IPS DF 19.7 (cell line): ENCODE data around the gene LCN12.

Experiments
- DNase-seq: peaks from one replicate; pipeline ENCODE4 v3.0.0-alpha.2; 2013; ENCODE audit warnings: low read depth, low spot score

LCN12 gene

DNA sequence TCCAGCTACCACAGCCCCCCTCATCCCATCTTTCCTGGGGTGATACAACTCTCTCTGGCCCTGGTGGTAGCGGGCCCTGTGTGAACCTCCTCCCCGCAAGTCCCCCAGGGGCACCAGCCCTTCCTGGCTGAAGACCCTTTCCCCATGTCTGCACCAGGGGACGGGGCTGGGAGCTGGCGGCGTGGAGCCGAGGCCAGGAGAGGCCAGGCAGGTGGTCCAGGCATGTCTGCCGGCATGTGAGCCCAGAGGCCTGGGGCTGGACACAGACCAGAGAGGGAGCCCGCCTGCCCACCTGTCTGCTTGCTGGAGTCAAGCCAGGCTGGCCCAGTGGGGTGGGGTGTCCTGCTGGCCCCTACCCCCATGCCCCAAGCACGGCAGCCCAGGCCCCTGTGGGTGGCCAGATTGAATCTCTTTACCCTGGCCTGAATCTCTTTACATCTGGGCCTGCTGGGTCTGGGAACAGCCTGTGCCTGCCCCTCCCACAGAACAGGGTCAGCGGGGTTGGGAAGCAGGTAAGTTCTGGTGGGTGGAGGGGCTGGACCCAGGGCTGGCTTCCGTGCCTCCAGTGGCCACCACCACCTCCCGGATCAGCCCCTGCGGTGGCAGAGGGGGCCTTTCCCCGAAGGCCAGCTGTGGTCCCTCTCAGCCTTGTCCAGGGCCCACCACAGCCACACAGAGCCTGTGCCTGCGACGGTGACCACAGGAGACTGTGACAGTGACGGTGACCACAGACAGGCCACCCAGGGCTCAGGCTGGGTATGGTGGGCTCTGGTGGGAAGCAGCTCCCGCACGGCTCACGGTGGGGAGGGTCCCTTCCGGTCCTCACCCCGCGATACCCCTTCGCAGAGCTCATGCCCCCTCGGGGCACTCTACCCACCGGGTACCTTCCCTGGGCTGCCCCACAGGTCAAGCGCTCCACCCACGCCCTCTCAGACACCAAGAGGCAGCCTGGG lies 7.1 kb downstream of the LCN12 start:
- DNase-seq, result no peak

DNA sequence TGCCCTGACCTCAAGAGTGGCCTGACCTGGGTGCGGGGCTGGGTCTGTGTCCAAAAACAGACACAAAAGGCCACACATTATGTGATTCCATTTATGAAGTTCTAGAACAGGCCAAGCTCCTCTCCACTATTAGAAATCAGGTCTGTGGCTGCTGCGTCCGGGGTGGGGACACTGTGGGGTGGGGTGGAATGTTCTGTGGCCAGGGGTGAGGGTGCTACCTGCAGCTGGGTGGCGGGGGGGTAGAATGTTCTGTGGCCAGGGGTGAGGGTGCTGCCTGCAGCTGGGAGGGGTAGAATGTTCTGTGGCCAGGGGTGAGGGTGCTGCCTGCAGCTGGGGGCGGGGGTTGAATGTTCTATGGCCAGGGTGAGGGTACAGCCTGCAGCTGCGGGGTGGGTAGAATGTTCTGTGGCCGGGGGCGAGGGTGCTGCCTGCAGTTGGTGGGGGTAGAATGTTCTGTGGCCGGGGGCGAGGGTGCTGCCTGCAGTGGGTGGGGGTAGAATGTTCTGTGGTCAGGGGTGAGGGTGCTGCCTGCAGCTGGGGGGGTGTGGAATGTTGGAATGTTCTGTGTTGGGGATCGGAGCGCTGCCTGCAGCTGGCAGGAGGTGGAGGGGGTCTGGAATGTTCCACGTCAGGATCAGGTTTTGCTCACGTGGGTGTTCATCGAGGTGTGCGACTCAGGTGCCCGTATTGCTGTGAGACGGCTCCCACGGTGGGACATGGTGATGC lies 8.3 kb downstream of the LCN12 start:
- no peak for DNase-seq

DNA sequence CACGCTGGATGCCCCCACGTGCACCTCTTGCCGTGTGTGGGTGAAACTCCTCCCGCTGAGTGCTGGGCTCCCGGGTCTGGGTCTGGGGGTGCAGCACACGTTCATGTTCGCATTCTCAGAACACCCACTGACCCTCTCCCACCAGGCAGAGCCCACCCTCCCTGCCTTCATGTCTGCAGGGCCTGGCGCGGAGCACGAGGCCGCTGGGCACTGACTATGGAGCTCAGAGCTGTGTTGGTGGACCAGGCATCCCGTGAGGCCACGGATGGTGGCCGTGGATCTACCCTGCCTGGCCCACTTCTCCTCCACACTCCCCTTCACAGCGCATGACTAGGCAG lies 8.8 kb downstream of the LCN12 start:
- DNase-seq, result no peak

- DNase-seq, result no peak
Measured at GRCh38 chr9:136961279-136962065, 9.4 kb downstream of the LCN12 start.

- DNase-seq, result no peak
Measured at GRCh38 chr9:136962163-136962562, 10.1 kb downstream of the LCN12 start.

GRCh38 chr9:136962701-136963248 lies 10.7 kb downstream of the LCN12 start:
- no peak for DNase-seq

DNA sequence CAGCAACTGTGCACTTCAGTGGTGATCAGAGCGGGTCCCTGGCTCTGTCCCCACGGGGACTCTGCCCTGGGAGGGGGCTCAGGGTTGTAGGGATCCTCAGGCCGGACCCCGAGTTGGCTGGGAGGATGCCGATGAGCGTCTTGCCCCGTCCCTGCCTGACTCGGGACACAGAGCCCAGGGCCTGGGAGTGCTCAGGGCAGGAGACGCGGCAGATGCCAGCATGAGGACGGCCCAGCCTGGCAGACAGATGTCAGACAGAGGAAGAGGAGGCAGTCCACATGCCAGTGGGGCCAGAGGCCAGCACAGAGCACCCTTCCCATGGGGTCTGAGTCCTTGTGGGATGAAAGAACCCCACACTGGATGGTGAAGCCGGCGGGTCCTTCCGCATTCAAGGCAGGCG lies 11.3 kb downstream of the LCN12 start:
- no peak for DNase-seq

DNA sequence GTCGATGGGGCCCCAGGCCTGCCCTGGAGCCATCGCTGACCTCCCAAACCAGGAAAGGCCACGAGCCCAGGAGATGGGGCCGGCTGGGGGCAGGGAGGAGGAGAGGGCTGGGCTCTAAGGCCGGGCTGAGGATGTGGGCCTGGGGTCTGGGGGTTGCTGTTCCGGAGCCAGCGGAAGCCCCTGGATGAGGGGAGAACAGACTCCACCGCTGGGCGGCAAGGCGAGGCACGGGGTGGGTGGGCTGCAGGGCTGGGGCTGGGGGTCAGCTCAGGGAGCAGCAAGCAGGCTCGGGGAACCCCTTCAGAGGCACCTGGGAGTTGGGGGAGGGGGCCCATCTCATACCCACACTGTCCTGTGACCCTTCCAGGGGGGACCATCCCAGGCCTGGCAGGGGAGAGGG lies 11.7 kb downstream of the LCN12 start:
- no peak for DNase-seq

GRCh38 chr9:136964171-136964689 lies 12.2 kb downstream of the LCN12 start:
- no peak for DNase-seq

DNA sequence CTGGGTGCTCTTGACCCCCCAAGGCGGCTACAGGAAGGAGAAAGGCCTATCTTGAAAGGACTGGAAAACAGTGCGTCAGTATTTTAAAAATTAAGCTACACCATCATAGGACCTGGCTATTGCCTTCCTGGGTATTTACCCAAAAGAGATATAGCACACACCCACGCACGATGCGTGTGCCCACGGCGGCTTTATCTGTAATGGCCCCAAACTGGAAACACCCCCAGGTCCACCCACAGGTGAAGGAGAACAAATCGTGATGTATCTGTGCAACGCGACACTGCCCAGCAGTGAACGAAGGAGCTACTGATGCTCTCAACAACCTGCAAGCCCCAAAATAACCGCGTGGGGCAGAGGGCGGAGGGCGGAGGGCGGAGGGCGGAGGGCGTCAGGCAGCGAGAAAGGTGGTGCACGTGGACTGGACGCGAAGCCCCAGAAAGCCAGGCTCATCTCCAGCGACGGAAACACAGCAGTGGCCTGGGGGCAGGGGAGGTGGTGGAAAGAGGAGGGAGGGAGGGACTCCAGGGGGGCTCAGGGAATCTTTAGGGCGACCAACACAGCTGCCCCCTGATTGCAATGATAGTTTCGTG lies 12.9 kb downstream of the LCN12 start:
- no peak for DNase-seq

- no peak for DNase-seq
Measured at GRCh38 chr9:136965771-136966484, 13.9 kb downstream of the LCN12 start.

DNA sequence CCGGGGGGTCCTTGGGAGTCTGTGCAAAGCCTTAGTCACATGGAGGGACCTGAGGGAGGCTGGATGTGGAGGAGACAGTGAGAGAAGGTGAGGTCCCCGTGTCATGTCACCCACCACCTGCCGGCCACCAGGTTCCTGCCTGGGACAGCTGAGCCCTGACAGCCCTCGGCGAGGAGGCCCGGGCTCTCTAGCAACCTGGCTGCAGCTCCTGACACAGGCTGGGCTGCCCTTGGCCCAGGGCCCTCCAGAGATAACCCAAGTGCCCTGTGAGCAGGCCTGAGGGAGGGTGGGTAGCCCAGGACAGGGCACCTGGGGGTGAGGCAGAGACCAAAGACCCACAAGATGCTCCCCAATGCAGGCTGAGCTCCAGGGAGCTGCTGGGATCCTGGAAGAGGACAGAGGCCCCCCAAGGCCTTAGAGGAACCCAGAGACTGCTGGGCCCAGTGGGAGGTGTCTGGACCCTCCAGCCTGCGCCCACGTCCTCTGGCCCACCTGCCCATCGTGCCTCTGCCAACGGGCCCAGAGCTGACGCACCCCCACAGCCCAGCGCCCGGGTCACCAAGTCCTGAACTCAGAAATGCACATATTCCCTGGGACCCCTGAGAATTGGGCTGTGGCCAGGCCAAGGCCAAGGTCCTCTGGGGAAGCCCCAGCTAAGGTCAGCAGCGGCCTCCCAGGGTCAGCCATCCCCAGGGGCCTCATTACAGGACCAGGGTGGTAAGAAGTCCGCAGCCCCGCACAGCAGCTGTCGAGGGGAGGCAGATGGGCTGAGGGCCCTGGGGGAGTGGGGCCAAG lies 16.5 kb downstream of the LCN12 start:
- no peak for DNase-seq

DNA sequence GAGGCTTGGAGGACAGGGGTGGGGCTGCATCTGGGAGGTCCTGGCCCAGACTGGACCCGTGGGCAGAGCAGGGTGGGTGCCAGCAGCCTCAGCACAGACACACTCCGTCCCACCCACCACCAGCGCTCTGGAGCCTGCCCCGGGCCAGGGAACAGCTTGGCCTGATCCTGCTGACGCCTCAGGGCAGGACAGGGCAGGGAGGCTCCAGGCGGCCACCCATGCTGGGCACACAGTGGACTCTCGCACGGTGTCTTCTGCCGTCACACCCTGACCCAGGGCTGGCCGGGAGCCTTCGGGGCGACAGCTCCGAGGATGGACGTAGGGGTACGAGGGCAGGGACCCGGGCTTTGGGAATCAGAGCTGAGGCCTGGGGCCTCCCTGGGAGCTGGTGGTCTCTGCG lies 17.1 kb downstream of the LCN12 start:
- DNase-seq, result no peak

- DNase-seq, result no peak
Measured at GRCh38 chr9:136969774-136970173, 17.7 kb downstream of the LCN12 start.

GRCh38 chr9:136970361-136970760 lies 18.3 kb downstream of the LCN12 start:
- no peak for DNase-seq

DNA sequence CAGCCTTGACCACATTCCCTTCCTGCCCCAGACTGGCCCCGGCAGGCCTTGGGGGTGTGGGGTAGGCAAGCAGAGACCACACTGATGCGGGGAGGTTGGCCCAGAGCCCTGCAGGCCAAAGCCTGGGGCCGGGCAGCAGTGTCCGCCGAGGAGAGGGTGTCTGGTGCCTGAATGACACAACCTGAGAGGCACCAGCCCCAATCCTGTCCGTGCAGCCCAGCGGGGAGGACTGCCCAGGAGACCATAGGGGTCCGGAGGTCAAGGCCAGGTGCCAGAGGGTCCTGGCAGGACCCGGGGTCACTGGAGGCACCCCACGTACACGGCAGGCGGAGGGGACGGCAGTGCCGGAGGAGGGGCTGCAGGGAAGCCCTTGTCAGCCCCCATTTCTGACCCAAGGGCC lies 19.7 kb downstream of the LCN12 start:
- DNase-seq, result no peak

GRCh38 chr9:136972335-136972734 lies 20.3 kb downstream of the LCN12 start:
- DNase-seq, result no peak

DNA sequence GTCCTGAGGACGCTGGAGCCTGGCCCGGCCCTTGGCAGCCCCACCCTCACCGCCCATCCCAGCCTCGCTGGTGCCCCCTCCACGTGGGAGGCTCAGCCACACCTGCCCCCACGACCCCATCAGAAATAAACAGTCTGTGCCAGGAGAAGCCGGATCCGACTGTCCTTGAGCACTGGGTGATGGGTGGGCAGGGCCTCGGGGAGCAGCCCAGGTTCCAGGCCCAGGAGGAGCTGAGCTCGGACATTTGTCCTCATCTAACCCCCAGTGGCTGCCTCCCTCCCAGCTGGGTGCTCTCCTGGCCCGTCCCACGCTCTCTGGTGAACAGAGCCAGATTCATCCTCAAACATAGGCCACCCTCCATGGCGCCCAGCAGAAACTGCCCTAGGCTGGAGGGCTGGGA lies 20.7 kb downstream of the LCN12 start:
- DNase-seq, result no peak
